GM12878 (cell line): ENCODE results near the gene RSPH4A. TPM values are rescaled to one million over a fixed set of nuclear protein-coding genes. Genes with fewer than 3 reads are reported as not detected.

ENCODE experiments used
- ATAC-seq: fragments of 200-7000 bp; cut with Tn5 transposase; 3 replicates; pipeline ENCODE4 v1.9.1; 2020; ENCODE audit warnings: mild to moderate bottlenecking, moderate library complexity
- BruUV-seq: library from RNA; stranded (reverse); fragments of 400-500 nt; replicated peaks from 2 replicates; lab custom pipeline; 2021; lab: Mats Ljungman, UMichigan
- CTCF ChIA-PET: fragments of 300-600 bp; sonication (Branson Sonifier 250); formaldehyde crosslinking; extraction: SDS; loops from one replicate; lab custom pipeline; 2021; ENCODE audit warnings: inconsistent platforms; lab: Yijun Ruan, JAX
- POLR2A ChIA-PET: fragments of 350-600 bp; formaldehyde crosslinking; extraction: SDS; loops from one replicate; lab custom pipeline; 2021; ENCODE audit warnings: inconsistent platforms; lab: Charles Lee
- RAD21 ChIA-PET: fragments of 300-600 bp; sonication (Branson Sonifier 250); formaldehyde crosslinking; loops from one replicate; lab custom pipeline; 2023; ENCODE audit warnings: antibody characterized with exemption; ENCODE audit not compliant: unreplicated experiment; lab: Charles Lee
- SMC1A ChIA-PET: fragments of 300-600 bp; sonication (Branson Sonifier 250); formaldehyde crosslinking; loops from one replicate; lab custom pipeline; 2023; ENCODE audit not compliant: unreplicated experiment, uncharacterized antibody; lab: Charles Lee
- DNase-seq: peaks from one replicate; pipeline ENCODE4 v3.0.0-alpha.2; 2011; ENCODE audit warnings: low read depth, low spot score
- FAIRE-seq: peaks from 3 replicates; lab custom pipeline; 2011; peaks lifted over from hg19 to GRCh38; lab: Jason Lieb, UNC
- H2AFZ ChIP-seq: 2 replicates; pipeline ENCODE4 v1.6.0; 2011; ENCODE audit warnings: low read depth, low read length, control low read depth; ENCODE audit not compliant: control insufficient read depth
- H3K27ac ChIP-seq: 2 replicates; pipeline ENCODE4 v1.5.1; 2011; ENCODE audit warnings: control low read depth; ENCODE audit not compliant: control insufficient read depth, insufficient read depth
- H3K27me3 ChIP-seq, 2 experiments: replicated peaks in 1 of 2; 2 replicates each; pipeline versions ENCODE4 v1.6.0 to v1.6.1; 2011; ENCODE audit warnings: low read length in 1 of 2; ENCODE audit not compliant: control insufficient read depth in 2 of 2, insufficient read depth in 2 of 2
- H3K36me3 ChIP-seq, 2 experiments: 2 replicates each; pipeline ENCODE4 v1.5.1; 2011; ENCODE audit warnings: low read length in 1 of 2; ENCODE audit not compliant: control insufficient read depth in 2 of 2, insufficient read depth in 2 of 2
- H3K4me1 ChIP-seq: 2 replicates; pipeline ENCODE4 v1.6.1; 2011; ENCODE audit warnings: mild to moderate bottlenecking, low read length, moderate library complexity, mixed read lengths; ENCODE audit not compliant: control insufficient read depth, insufficient read depth
- H3K4me2 ChIP-seq: 2 replicates; pipeline ENCODE4 v1.6.0; 2011; ENCODE audit warnings: control low read depth; ENCODE audit not compliant: control insufficient read depth, insufficient read depth
- H3K4me3 ChIP-seq: fragments of 200-600 bp; sonication (generic); 2 replicates; pipeline ENCODE4 v1.5.1; 2016
- H3K79me2 ChIP-seq: 2 replicates; pipeline ENCODE4 v1.6.0; 2011; ENCODE audit warnings: low read length; ENCODE audit not compliant: control insufficient read depth, insufficient read depth
- H3K9ac ChIP-seq: 2 replicates; pipeline ENCODE4 v1.8.0; 2011; ENCODE audit warnings: low read length, control low read depth, mixed read lengths; ENCODE audit not compliant: control insufficient read depth, insufficient read depth
- H3K9me3 ChIP-seq: replicated peaks from 3 replicates; pipeline ENCODE4 v1.5.1; 2011; ENCODE audit warnings: mild to moderate bottlenecking, low read length; ENCODE audit not compliant: control insufficient read depth, insufficient read depth
- H4K20me1 ChIP-seq: 2 replicates; pipeline ENCODE4 v1.6.0; 2011; ENCODE audit not compliant: control insufficient read depth, insufficient read depth
- EED ChIP-seq: sonication (generic); IDR thresholded peaks from 2 replicates; pipeline ENCODE4 v1.6.1; 2016; ENCODE audit warnings: antibody characterized with exemption, low read depth
- EZH2 ChIP-seq: IDR thresholded peaks from 2 replicates; pipeline ENCODE4 v1.6.1; 2012; ENCODE audit warnings: low read depth, mild to moderate bottlenecking, control low read depth, inconsistent platforms, low read length, borderline replicate concordance; ENCODE audit not compliant: control insufficient read depth
- NBN ChIP-seq: fragments of 450-650 bp; IDR thresholded peaks from 2 replicates; pipeline ENCODE4 v1.6.1; 2016
- NFIC ChIP-seq: IDR thresholded peaks from 2 replicates; pipeline ENCODE4 v1.6.1; 2012; ENCODE audit warnings: low read depth, mild to moderate bottlenecking, inconsistent platforms, low read length, moderate library complexity
- NR2C1 ChIP-seq: fragments of 450-650 bp; IDR thresholded peaks from 2 replicates; pipeline ENCODE4 v1.6.1; 2017; ENCODE audit warnings: antibody characterized with exemption, mild to moderate bottlenecking, moderate library complexity
- NR2C2 ChIP-seq: IDR thresholded peaks from 2 replicates; pipeline ENCODE4 v1.6.1; 2011; ENCODE audit warnings: borderline replicate concordance, low read depth; ENCODE audit not compliant: control insufficient read depth, insufficient read length
- RAD21 ChIP-seq: IDR thresholded peaks from 2 replicates; pipeline ENCODE4 v1.6.1; 2011; ENCODE audit warnings: mild to moderate bottlenecking, low read depth, low read length, moderate library complexity; ENCODE audit not compliant: insufficient read depth
- SIX5 ChIP-seq: IDR thresholded peaks from 2 replicates; pipeline ENCODE4 v1.6.1; 2011; ENCODE audit warnings: mild to moderate bottlenecking, low read depth, low read length, moderate library complexity; ENCODE audit not compliant: severe bottlenecking
- STAT3 ChIP-seq: IDR thresholded peaks from 2 replicates; pipeline ENCODE4 v1.6.1; 2011; ENCODE audit warnings: low read depth, low read length, improper control_type of control experiment
- TBL1XR1 ChIP-seq: IDR thresholded peaks from 2 replicates; pipeline ENCODE4 v1.6.1; 2012; ENCODE audit warnings: low read depth, low read length, improper control_type of control experiment
- WGBS: methylation state at CpG from one replicate; pipeline ENCODE4 v1.1.6; 2016; ENCODE audit warnings: low lambda C conversion rate; ENCODE audit not compliant: insufficient replicate concordance, insufficient coverage; ENCODE audit errors: missing lambda C conversion rate; 5-methylcytosine and 5-hydroxymethylcytosine counted together
- in situ Hi-C: fragments of 300-500 bp; cut with MboI; formaldehyde crosslinking; loops from 9 replicates; pipeline ENCODE4 v1.14.3; 2018; ENCODE audit warnings: mixed read lengths
- intact Hi-C: fragments of 100-400 bp; cut with micrococcal nuclease; formaldehyde crosslinking; loops from one replicate; pipeline ENCODE4 v1.14.2; 2022; ENCODE audit not compliant: unreplicated experiment
- polyA plus RNA-seq, 11 experiments: library from polyadenylated mRNA; depleted of rRNA in 4 of 11; unstranded in 6 of 11; stranded (reverse) in 5 of 11; fragments of >200 nt; fragmentation: Nextera tagmentation in 4 of 11; fragmentation: Illumina TruSeq in 1 of 11; extraction: Ambion mirVana in 4 of 11; extraction: Trizol in 1 of 11; gene quantifications; 1 replicate in 1 of 11; 2 replicates in 10 of 11; pipeline versions ENCODE4 v1.2.1 to v1.2.3, GENCODE V29; 2011 to 2016; ENCODE audit warnings: inconsistent platforms in 2 of 11, missing spikeins in 2 of 11, low read depth in 1 of 11
- total RNA-seq, 4 experiments: library from RNA; depleted of rRNA in 3 of 4; stranded (reverse); fragments of >200 nt in 3 of 4; fragmentation: Illumina TruSeq in 1 of 4; extraction: Trizol in 1 of 4; gene quantifications; 2 replicates each; pipeline versions ENCODE4 v1.2.1 to v1.2.3, GENCODE V29; 2013 to 2021
- TF ChIP-seq, protein P1 (sequence below): fragments of 450-650 bp; IDR thresholded peaks from 2 replicates; pipeline ENCODE4 v1.6.1; 2017; ENCODE audit warnings: antibody characterized with exemption, mild to moderate bottlenecking, moderate library complexity
- TF ChIP-seq, protein P2 (sequence below): fragments of 450-650 bp; IDR thresholded peaks from 2 replicates; pipeline ENCODE4 v1.6.1; 2017; ENCODE audit warnings: mild to moderate bottlenecking

Gene RSPH4A
- total and polyA plus RNA-seq, 10 of the 15 experiments (the other 5 are each of a cell fraction or from before 2014, with no cell fraction given) = 0.07 to 0.28 (median 0.21) TPM; not detected in 1

- ChIA-PET RAD21 (interaction anchor here (0.7 to 2.4 kb wide), 6 partner anchors 10 to 303 kb away, joined by 3 to 7 read pairs (median 3); partner anchors contain the start of gene TSPYL1), SMC1A (interaction anchor here (1.1 to 3.4 kb wide), 8 partner anchors 9 to 292 kb away, joined by 3 to 18 read pairs (median 6); partner anchors contain the start of gene TSPYL1)
These were observed 44.1 kb upstream of the RSPH4A start for GRCh38 chr6:116572162-116572561.

DNA sequence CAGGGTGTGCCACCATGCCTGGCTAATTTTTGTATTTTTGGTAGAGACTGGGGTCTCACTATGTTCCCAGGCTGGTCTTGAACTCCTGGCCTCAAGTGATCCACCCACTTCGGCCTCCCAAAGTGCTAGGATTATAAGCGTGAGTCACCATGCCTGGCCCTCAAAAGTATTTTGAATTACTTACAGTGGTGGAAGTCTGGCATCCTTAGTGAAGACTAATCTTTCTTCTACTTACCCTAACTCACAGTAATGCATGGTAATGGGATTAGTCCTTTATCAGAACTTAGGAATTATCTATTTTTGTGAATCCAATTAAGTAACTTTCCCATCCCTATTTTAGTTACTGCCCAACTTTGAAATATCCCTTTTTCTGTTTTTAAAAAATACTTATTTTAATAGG is 41.1 kb upstream of the RSPH4A start:
- DNase-seq = no peak
- ChIA-PET CTCF (no interaction called here), RAD21 (no interaction called here), POLR2A (no interaction called here), SMC1A (no interaction called here)
- in situ Hi-C loops (no loop called here), intact Hi-C loops (no loop called here)
- ATAC-seq = no peak
- FAIRE-seq = no peak
- no peaks in the 10 kb centered on the region; the same call in 1 of the 2 replicates for H3K4me1 ChIP-seq
- no peaks in the 10 kb centered on the region for H3K27me3 ChIP-seq
- 94% methylated on average over 2 of the region's 2 CpGs for WGBS
- no peak overlapping the region for H3K4me3 ChIP-seq
- H3K4me2 ChIP-seq = no peak overlapping the region
- no peak overlapping the region for H2AFZ ChIP-seq
- H4K20me1 ChIP-seq = no peaks in the 10 kb centered on the region
- H3K36me3 ChIP-seq = 0 out of 4 replicates have a peak, but pooled peaks cover 0 to 12% of the 10 kb centered on the region in 2 experiments
- no TSS peak for BruUV-seq
- H3K27ac ChIP-seq = no peak overlapping the region
- H3K79me2 ChIP-seq = peaks cover 48% of the 10 kb centered on the region
- no peak overlapping the region for H3K9ac ChIP-seq
- no peaks in the 10 kb centered on the region for H3K9me3 ChIP-seq
- TF ChIP-seq, protein P1, sequence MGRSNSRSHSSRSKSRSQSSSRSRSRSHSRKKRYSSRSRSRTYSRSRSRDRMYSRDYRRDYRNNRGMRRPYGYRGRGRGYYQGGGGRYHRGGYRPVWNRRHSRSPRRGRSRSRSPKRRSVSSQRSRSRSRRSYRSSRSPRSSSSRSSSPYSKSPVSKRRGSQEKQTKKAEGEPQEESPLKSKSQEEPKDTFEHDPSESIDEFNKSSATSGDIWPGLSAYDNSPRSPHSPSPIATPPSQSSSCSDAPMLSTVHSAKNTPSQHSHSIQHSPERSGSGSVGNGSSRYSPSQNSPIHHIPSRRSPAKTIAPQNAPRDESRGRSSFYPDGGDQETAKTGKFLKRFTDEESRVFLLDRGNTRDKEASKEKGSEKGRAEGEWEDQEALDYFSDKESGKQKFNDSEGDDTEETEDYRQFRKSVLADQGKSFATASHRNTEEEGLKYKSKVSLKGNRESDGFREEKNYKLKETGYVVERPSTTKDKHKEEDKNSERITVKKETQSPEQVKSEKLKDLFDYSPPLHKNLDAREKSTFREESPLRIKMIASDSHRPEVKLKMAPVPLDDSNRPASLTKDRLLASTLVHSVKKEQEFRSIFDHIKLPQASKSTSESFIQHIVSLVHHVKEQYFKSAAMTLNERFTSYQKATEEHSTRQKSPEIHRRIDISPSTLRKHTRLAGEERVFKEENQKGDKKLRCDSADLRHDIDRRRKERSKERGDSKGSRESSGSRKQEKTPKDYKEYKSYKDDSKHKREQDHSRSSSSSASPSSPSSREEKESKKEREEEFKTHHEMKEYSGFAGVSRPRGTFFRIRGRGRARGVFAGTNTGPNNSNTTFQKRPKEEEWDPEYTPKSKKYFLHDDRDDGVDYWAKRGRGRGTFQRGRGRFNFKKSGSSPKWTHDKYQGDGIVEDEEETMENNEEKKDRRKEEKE = no peak
- TF ChIP-seq SIX5 = no peak
- TF ChIP-seq, protein P2, sequence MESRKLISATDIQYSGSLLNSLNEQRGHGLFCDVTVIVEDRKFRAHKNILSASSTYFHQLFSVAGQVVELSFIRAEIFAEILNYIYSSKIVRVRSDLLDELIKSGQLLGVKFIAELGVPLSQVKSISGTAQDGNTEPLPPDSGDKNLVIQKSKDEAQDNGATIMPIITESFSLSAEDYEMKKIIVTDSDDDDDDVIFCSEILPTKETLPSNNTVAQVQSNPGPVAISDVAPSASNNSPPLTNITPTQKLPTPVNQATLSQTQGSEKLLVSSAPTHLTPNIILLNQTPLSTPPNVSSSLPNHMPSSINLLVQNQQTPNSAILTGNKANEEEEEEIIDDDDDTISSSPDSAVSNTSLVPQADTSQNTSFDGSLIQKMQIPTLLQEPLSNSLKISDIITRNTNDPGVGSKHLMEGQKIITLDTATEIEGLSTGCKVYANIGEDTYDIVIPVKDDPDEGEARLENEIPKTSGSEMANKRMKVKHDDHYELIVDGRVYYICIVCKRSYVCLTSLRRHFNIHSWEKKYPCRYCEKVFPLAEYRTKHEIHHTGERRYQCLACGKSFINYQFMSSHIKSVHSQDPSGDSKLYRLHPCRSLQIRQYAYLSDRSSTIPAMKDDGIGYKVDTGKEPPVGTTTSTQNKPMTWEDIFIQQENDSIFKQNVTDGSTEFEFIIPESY = no peak
- no peak for TF ChIP-seq NR2C1
- no peak for TF ChIP-seq RAD21
- TF ChIP-seq STAT3 = no peak
- TF ChIP-seq NR2C2 = no peak
- no peak for TF ChIP-seq TBL1XR1
- TF ChIP-seq NBN = no peak

More at GRCh38 chr6:116572162-116572561, 44.1 kb upstream of the RSPH4A start:
- DNase-seq (no peak), FAIRE-seq (no peak), ATAC-seq (peak; percentile 44)
- WGBS = 2% methylated on average over 7 of the region's 7 CpGs
- no TSS peak for BruUV-seq
- H3K27ac ChIP-seq = peak overlapping the region; percentile 81
- CTCF ChIA-PET = interaction anchor here (0.6 to 3.5 kb wide), 13 partner anchors 10 to 355 kb away, joined by 3 to 17 read pairs (median 4); partner anchors contain the start of gene TSPYL4
- H3K27me3 ChIP-seq = no peaks in the 10 kb centered on the region
- H3K4me1 ChIP-seq = peaks cover 5% of the 10 kb centered on the region; the same call in 1 of the 2 replicates
- peak overlapping the region; percentile 88 for H3K4me3 ChIP-seq
- POLR2A ChIA-PET = interaction anchor here (0.7 to 1.7 kb wide), 5 partner anchors 95 to 367 kb away, joined by 3 to 11 read pairs (median 5); partner anchors contain the start of genes DSE and ZUP1
- H2AFZ ChIP-seq = peak overlapping the region; percentile 88; the same call in 1 of the 2 replicates
- peaks cover 44% of the 10 kb centered on the region for H3K79me2 ChIP-seq
- H3K9ac ChIP-seq = peak overlapping the region; percentile 95
- TF ChIP-seq NFIC (no peak), EZH2 (no peak), SIX5 (no peak), TBL1XR1 (no peak), EED (no peak)
- no peaks in the 10 kb centered on the region for H4K20me1 ChIP-seq
- H3K36me3 ChIP-seq = 0 out of 4 replicates have a peak, but pooled peaks cover 0 to 3% of the 10 kb centered on the region in 2 experiments
- H3K9me3 ChIP-seq = no peaks in the 10 kb centered on the region
- H3K4me2 ChIP-seq = peak overlapping the region; percentile 76
- in situ Hi-C loops (no loop called here), intact Hi-C loops (loop anchor here (5.0 kb wide), 1 partner anchor 295 kb away; the partner anchor contains the start of gene TSPYL1)
